CD4-positive, alpha-beta T cell (primary cell): Measurements from ENCODE around the gene CARD10. TPM values are rescaled to one million over a fixed set of nuclear protein-coding genes. Genes with fewer than 3 reads are reported as not detected.

ENCODE experiments used
- ATAC-seq: fragments of 200-7000 bp; cut with Tn5 transposase; one replicate; pipeline ENCODE4 v1.10.0; 2022; ENCODE audit warnings: mild to moderate bottlenecking; ENCODE audit not compliant: poor library complexity
- CTCF ChIA-PET: fragments of 350-600 bp; sonication (Branson Sonifier 250); formaldehyde crosslinking; loops from one replicate; lab custom pipeline; 2021; ENCODE audit warnings: antibody characterized with exemption, inconsistent platforms; lab: Charles Lee
- POLR2A ChIA-PET: fragments of 350-600 bp; sonication (Branson Sonifier 250); formaldehyde crosslinking; loops from one replicate; lab custom pipeline; 2021; ENCODE audit warnings: antibody characterized with exemption, inconsistent platforms; lab: Charles Lee
- DNase-seq, 14 experiments: peaks; one replicate each; pipeline ENCODE4 v3.0.0-alpha.2; 2013 to 2020; ENCODE audit warnings: mixed read lengths in 2 of 14
- H3K27ac ChIP-seq, 2 donors: one replicate each; pipeline versions ENCODE4 v1.5.1 to v1.7.0; 2013; ENCODE audit warnings: low read length in 2 of 2, low read depth in 1 of 2, mild to moderate bottlenecking in 1 of 2
- H3K27me3 ChIP-seq, 2 experiments: 1 replicate in 1 of 2; 2 replicates in 1 of 2; pipeline versions ENCODE4 v1.6.1 to v1.7.0; 2013; ENCODE audit warnings: low read length in 2 of 2, control low read depth in 1 of 2, mild to moderate bottlenecking in 1 of 2, moderate library complexity in 1 of 2; ENCODE audit not compliant: insufficient read depth in 2 of 2, control insufficient read depth in 1 of 2
- H3K36me3 ChIP-seq: one replicate; pipeline ENCODE4 v1.6.1; 2013; ENCODE audit warnings: low read length, control low read depth; ENCODE audit not compliant: insufficient read depth
- H3K4me1 ChIP-seq: one replicate; pipeline ENCODE4 v1.6.1; 2013; ENCODE audit warnings: low read length, control low read depth; ENCODE audit not compliant: insufficient read depth
- H3K4me3 ChIP-seq: one replicate; pipeline ENCODE4 v1.5.1; 2013; ENCODE audit warnings: mild to moderate bottlenecking, low read length, moderate library complexity
- H3K9me3 ChIP-seq, 2 experiments: 1 replicate in 1 of 2; 2 replicates in 1 of 2; pipeline versions ENCODE4 v1.6.1 to v1.7.0; 2013; ENCODE audit warnings: low read length in 2 of 2, mild to moderate bottlenecking in 2 of 2, control low read depth in 1 of 2, moderate library complexity in 1 of 2; ENCODE audit not compliant: control insufficient read depth in 1 of 2, insufficient read depth in 1 of 2
- H3K27ac Mint-ChIP-seq: one replicate; pipeline ENCODE4 v1.8.0; 2020; ENCODE audit warnings: mixed read lengths
- H3K27me3 Mint-ChIP-seq: one replicate; pipeline ENCODE4 v1.8.0; 2021; ENCODE audit warnings: mixed read lengths
- H3K36me3 Mint-ChIP-seq: one replicate; pipeline ENCODE4 v1.8.0; 2021; ENCODE audit warnings: low read depth, mixed read lengths
- H3K4me1 Mint-ChIP-seq: one replicate; pipeline ENCODE4 v1.8.0; 2021; ENCODE audit warnings: low read depth, mixed read lengths
- H3K4me3 Mint-ChIP-seq: one replicate; pipeline ENCODE4 v1.8.0; 2020; ENCODE audit warnings: mild to moderate bottlenecking, mixed read lengths
- H3K9me3 Mint-ChIP-seq: one replicate; pipeline ENCODE4 v1.8.0; 2020; ENCODE audit warnings: mixed read lengths
- CTCF ChIP-seq: fragments of 200-600 bp; IDR thresholded peaks from one replicate; pipeline ENCODE4 v1.8.0; 2022; ENCODE audit warnings: antibody characterized with exemption, mild to moderate bottlenecking
- intact Hi-C, 2 experiments: fragments of 100-400 bp; cut with DNase I in 1 of 2; cut with micrococcal nuclease in 1 of 2; formaldehyde crosslinking; loops; one replicate each; pipeline versions ENCODE4 v1.15.1 to v1.9.0; 2023 to 2025; cut with DNase I, micrococcal nuclease
- total RNA-seq, 174 experiments: library from RNA in 2 of 174; stranded (reverse) in 2 of 174; gene quantifications; one replicate each; pipeline ENCODE4 v1.2.3 and lab custom pipeline; 2021 to 2026

Gene CARD10
- total RNA-seq, 2 experiments from 2014 or later: 0.20 to 0.63 TPM

GRCh38 chr22:37491559-37492427, 27.4 kb downstream of the CARD10 start:
- no peaks in the 10 kb centered on the region for H3K27me3 ChIP-seq
- no peak overlapping the region for H3K27ac ChIP-seq
- H3K4me3 ChIP-seq: no peak overlapping the region
- TF ChIP-seq CTCF: no peak
- H3K4me1 Mint-ChIP-seq: peaks cover 49% of the 10 kb centered on the region
- no peak overlapping the region for H3K27ac Mint-ChIP-seq
- H3K36me3 ChIP-seq: no peaks in the 10 kb centered on the region
- H3K9me3 ChIP-seq: no peaks in the 10 kb centered on the region
- ATAC-seq (no peak), DNase-seq (no peak)
- H3K36me3 Mint-ChIP-seq: peaks cover 4% of the 10 kb centered on the region
- H3K4me1 ChIP-seq: peaks cover 64% of the 10 kb centered on the region
- ChIA-PET POLR2A (interaction anchor here (1.0 kb wide), 1 partner anchor 7 kb away, joined by 3 read pairs; no protein-coding TSS in a partner anchor), CTCF (interaction anchor here (3.1 kb wide), 1 partner anchor 20 kb away, joined by 9 read pairs; no protein-coding TSS in a partner anchor)
- intact Hi-C loops: no loop called here
- no peaks in the 10 kb centered on the region for H3K9me3 Mint-ChIP-seq
- H3K4me3 Mint-ChIP-seq: no peak overlapping the region
- no peaks in the 10 kb centered on the region for H3K27me3 Mint-ChIP-seq

- DNase-seq (no peak), ATAC-seq (no peak)
- H3K36me3 Mint-ChIP-seq: peaks cover 8% of the 10 kb centered on the region
- no peak overlapping the region for H3K4me3 Mint-ChIP-seq
- H3K4me3 ChIP-seq: no peak overlapping the region
- peaks cover 55% of the 10 kb centered on the region for H3K4me1 Mint-ChIP-seq
- H3K27me3 Mint-ChIP-seq: no peaks in the 10 kb centered on the region
- no peaks in the 10 kb centered on the region for H3K36me3 ChIP-seq
- ChIA-PET CTCF (interaction anchor here (3.1 kb wide), 1 partner anchor 19 kb away, joined by 9 read pairs; no protein-coding TSS in a partner anchor), POLR2A (no interaction called here)
- TF ChIP-seq CTCF: no peak
- H3K27me3 ChIP-seq: no peaks in the 10 kb centered on the region
- peaks cover 69% of the 10 kb centered on the region for H3K4me1 ChIP-seq
- no peaks in the 10 kb centered on the region for H3K9me3 ChIP-seq
- no peak overlapping the region for H3K27ac ChIP-seq
- intact Hi-C loops: no loop called here
- no peaks in the 10 kb centered on the region for H3K9me3 Mint-ChIP-seq
- H3K27ac Mint-ChIP-seq: no peak overlapping the region
These were observed 28.1 kb downstream of the CARD10 start for GRCh38 chr22:37491106-37491505.

- Mint-ChIP-seq H3K4me1 (peaks cover 57% of the 10 kb centered on the region), H3K27me3 (no peaks in the 10 kb centered on the region), H3K9me3 (no peaks in the 10 kb centered on the region), H3K4me3 (peak overlapping the region; percentile 83), H3K27ac (peak overlapping the region; percentile 98), H3K36me3 (peaks cover 16% of the 10 kb centered on the region)
- no peak for TF ChIP-seq CTCF
- ATAC-seq (no peak), DNase-seq (no peak)
- intact Hi-C loops: loop anchor here in 1 of 2 experiments (10.0 kb wide), 1 partner anchor 195 kb away; the partner anchor contains the start of gene NOL12
- POLR2A ChIA-PET: no interaction called here
- Histone ChIP-seq H3K27me3 (no peaks in the 10 kb centered on the region), H3K9me3 (no peaks in the 10 kb centered on the region), H3K36me3 (no peaks in the 10 kb centered on the region), H3K4me3 (no peak overlapping the region), H3K4me1 (peaks cover 74% of the 10 kb centered on the region), H3K27ac (no peak overlapping the region)
- CTCF ChIA-PET: interaction anchor here (1.4 to 3.1 kb wide), 2 partner anchors 18 to 32 kb away, joined by 3 to 9 read pairs; no protein-coding TSS in a partner anchor
These were observed 29.2 kb downstream of the CARD10 start for GRCh38 chr22:37489983-37490382.
